ENCODE measurements around the gene NR0B2.

Gene NR0B2

GRCh38 chr1:26910343-26911160 is 3.2 kb downstream of the NR0B2 start:
- H3K4me3 ChIP-seq: no peak overlapping the region
- H3K4me1 ChIP-seq: no peaks in the 10 kb centered on the region
- TF ChIP-seq CTCF (IDR thresholded peaks at IDR 0.05): no peak
- intact Hi-C loops (cut with DNase I; ENCODE audit: low total_unique reads): no loop called here
- H3K27ac ChIP-seq: no peak overlapping the region
- H3K9me3 ChIP-seq: no peaks in the 10 kb centered on the region
- H3K36me3 ChIP-seq: no peaks in the 10 kb centered on the region
- no peak for DNase-seq
- no peaks in the 10 kb centered on the region for H3K27me3 ChIP-seq

- intact Hi-C loops (cut with DNase I; ENCODE audit: low total_unique reads): no loop called here
- no peak overlapping the region for H3K4me3 ChIP-seq
- H3K36me3 ChIP-seq: no peaks in the 10 kb centered on the region
- H3K27me3 ChIP-seq: no peaks in the 10 kb centered on the region
- H3K27ac ChIP-seq: no peak overlapping the region
- no peak for DNase-seq
- no peak for TF ChIP-seq CTCF (IDR thresholded peaks at IDR 0.05)
- no peaks in the 10 kb centered on the region for H3K9me3 ChIP-seq
- H3K4me1 ChIP-seq: no peaks in the 10 kb centered on the region
Observed at GRCh38 chr1:26909951-26910342, 3.8 kb downstream of the NR0B2 start.

GRCh38 chr1:26907071-26907917 is 6.5 kb downstream of the NR0B2 start:
- intact Hi-C loops (cut with DNase I; ENCODE audit: low total_unique reads): no loop called here

GRCh38 chr1:26900815-26901511 is 12.8 kb downstream of the NR0B2 start:
- H3K9me3 ChIP-seq: no peaks in the 10 kb centered on the region
- no peak for DNase-seq
- H3K27ac ChIP-seq: peak overlapping the region; percentile 71 to 75
- peaks cover 0 to 19% (median 18%) of the 10 kb centered on the region in 4 donors for H3K4me1 ChIP-seq
- H3K36me3 ChIP-seq: peaks cover 12 to 29% (median 16%) of the 10 kb centered on the region in 3 donors
- no peak for TF ChIP-seq CTCF (IDR thresholded peaks at IDR 0.05)
- peak overlapping the region; percentile 78 to 80 for H3K4me3 ChIP-seq
- H3K27me3 ChIP-seq: no peaks in the 10 kb centered on the region
- intact Hi-C loops (cut with DNase I; ENCODE audit: low total_unique reads): loop anchor here (2.0 kb wide), 1 partner anchor 20 kb away; the partner anchor contains the start of gene NUDC

More at GRCh38 chr1:26907071-26907917, 6.5 kb downstream of the NR0B2 start:
- H3K9me3 ChIP-seq: no peaks in the 10 kb centered on the region
- no peaks in the 10 kb centered on the region for H3K36me3 ChIP-seq
- no peak overlapping the region for H3K4me3 ChIP-seq
- no peaks in the 10 kb centered on the region for H3K4me1 ChIP-seq
- DNase-seq: no peak
- no peak for TF ChIP-seq CTCF (IDR thresholded peaks at IDR 0.05)
- H3K27ac ChIP-seq: no peak overlapping the region
- no peaks in the 10 kb centered on the region for H3K27me3 ChIP-seq
